Fibroblast of skin of abdomen (primary cell): ENCODE measurements around the gene MEAF6.

ENCODE experiments used
- DNase-seq: peaks from one replicate; pipeline ENCODE4 v3.0.0-alpha.2; 2013

Gene MEAF6

DNA sequence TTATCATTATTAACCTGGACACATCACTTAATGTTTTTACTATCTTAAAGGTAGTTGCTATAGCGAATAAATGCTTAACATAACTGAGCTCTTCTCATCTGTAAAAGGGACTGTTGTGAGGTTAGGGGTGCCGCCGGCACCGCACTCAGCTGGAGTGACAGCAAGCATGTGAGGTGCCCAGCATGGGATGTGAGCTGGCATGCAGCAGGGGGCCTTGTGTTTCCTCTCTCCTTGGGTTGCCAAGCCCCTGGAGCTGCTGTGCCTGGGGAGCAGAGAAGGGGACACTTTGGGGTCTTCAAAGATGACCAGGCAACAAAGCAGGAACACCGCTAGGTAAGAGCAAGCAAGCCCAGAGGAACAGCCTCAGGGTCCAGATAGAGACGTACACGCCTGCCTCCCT lies 42.3 kb downstream of the MEAF6 start:
- DNase-seq = no peak

DNA sequence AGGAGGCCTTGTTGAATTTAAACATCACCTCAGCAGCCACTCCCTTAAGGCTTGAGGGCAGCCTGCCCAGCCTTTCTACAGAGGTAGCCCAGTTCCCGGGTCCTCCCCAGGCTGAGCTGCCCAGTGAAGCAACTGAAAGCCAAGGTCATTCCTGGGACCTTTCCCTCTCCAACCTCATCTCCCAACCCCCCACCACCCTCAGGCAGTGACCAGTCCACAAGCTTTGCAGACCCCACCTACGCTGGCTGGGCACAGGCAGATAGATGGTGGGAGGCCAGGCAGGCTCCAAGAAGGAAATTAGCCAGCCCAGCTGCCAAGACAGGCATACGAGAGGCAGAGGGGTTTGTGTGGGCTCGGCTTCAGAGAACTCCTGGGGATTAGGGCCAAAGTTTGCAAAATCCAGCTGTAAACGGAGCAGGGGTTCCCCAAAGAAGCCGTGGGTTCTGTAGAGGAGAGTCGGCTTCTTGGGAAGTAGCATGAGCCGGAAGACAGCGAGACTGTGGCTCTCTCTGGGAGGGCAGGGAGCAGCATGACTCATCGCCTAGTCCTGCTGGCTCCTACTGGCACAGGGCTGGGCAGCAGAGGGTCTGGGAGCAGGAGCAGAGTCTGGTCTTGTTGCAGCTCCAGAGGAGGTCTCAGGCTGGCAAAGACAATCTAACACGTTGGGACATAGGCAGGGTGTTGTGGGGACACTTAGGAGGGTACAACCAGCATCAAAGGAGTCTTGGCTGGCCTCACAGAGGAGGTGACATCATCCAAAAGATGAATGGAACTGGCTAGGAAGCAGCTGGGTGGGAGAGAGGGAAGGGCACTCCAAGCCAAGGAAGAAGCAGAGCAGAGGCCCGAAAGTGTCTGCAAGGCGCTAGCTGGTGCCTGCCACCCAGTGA lies 43.0 kb downstream of the MEAF6 start:
- peak; percentile 88 for DNase-seq

DNA sequence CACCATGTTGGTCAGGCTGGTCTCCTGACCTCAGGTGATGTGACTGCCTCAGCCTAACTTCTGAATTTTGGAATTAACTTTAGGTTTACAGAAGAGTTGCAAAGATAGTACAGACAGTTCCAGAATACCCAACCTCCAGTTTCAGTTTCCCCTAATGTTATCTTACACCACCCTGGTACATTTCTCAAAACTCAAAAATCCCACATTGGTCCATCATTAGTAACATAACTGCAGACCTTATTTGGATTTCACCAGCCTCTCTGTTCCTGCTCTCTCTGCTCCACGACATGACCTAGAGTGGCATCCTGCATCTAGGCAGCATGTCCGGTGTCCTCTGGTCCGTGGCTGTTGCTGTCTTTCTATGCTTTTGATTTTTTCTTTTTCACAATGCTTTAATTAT lies 45.2 kb downstream of the MEAF6 start:
- no peak for DNase-seq

DNA sequence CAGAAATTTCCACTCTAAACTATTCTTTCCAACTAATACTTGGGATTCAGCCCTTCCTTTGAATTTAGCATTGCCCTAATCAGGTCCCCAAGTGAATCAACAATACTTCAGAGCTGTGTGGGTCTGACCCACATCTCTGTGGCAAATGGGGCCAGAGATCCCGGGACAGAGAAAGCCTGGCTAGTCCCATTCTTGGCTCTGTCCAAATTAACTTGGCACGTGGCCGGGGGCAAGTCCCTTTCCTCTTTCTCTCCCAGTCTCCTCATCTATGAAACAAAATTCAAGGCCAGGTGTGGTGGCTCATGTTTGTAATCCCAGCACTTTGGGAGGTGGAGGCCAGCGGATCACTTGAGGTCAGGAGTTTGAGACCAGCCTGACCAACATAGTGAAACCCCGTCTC lies 46.5 kb downstream of the MEAF6 start:
- no peak for DNase-seq

DNA sequence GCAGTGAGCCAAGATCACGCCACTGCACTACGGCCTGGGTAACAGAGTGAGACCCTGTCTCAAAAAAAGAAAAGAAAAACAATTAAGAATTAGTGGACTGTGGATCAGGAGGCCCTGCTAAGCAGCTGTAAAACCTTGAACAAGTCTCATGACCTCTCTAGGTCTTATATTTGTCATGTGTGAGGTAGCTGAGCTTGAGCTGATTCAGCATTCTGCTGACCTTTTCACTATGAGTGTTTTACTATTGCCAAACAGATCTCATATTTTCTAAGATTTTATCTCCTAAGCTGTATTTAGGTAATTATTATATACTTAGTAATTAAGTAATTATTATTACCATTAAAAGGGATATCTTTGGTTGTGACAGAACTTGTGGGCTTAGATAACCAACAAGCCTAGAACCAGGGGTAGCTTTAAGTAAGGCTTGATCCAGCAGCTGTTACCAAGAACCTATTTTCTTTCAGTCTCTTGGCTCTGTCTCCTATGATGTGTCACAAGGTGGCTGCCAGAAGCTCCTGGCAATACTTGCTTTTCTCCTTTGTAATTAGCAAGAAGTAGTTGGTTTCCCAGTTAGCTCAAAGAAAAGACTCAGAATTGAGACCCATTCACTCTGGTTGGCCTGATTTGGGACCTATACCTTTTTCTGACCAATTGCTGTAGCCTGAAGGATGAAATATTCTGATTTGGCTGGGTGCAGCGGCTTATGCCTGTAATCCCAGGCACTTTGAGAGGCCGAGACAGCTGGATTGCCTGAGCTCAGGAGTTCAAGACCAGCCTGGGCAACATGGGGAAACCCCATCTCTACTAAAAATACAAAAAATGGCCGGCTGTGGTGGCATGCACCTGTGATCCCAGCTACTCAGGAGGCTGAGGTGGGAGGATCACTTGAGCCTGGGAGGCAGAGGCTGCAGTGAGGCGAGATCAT lies 48.7 kb downstream of the MEAF6 start:
- no peak for DNase-seq

DNA sequence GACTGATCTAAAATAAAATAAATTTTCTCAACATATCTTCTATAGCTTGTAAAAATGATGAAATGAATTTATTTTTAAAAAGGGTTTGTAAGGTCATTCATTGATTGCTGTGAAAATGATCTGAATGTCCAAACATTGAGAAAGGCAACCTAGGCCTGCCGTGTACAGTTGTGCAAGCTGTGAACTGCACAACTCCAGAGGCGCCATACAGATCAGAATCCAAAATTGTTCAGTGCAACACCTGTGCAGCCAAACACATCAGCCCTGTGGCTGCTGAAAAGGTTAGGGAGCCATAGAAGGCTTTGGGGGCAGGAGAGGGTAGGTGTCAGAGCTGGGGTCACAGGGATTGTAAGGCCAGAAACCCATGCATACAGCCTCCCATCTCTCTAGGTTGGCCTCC lies 50.1 kb downstream of the MEAF6 start:
- DNase-seq = no peak

DNA sequence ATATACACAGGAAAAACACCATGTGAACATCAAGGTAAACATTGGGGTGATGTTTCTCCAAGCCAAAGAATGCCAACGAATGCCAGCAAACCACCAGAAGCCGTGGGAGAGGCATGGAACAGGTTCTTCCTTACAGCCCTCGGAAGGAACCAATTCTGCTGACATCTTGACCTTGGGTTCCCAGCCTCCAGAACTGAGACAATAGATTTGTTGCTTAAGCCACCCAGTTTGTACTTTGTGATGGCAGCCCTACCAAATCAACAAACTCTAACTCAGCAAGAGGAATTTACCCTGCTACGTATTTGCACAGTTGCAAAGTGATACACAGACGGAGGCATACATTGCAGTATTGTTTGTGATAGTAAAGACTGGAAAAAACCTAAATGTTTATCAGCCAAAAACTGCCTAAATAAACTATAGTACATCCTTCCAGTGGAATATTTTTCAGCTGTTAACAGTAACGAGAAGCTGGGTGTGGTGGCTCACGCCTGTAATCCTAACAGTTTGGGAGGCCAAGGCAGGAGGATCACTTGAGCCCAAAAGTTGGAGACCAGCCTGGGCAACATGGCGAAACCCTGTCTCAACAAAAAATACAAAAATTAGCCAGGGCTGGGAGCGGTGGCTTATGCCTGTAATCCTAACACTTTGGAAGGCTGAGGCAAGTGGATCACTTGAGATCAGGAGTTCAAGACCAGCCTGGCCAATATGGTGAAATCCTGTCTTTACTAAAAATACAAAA lies 52.7 kb downstream of the MEAF6 start:
- DNase-seq = no peak

DNA sequence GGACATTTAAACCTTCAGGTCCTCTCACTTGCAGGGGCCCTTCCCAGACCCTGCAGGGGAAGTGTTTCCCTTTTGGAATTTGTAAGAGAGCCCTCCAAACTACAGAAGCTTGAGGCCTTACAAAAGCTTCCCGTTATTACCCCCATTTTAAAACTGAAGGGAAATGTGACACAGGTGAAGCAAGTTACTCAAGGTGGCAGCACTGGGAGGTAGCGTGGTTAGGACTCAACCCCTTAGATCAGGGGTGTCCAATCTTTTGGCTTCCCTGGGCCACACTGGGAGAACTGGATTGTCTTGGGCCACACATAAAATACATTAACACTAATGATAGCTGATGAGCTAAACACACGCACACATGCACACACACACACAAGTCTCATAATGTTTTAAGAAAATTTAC lies 56.0 kb downstream of the MEAF6 start:
- no peak for DNase-seq

DNA sequence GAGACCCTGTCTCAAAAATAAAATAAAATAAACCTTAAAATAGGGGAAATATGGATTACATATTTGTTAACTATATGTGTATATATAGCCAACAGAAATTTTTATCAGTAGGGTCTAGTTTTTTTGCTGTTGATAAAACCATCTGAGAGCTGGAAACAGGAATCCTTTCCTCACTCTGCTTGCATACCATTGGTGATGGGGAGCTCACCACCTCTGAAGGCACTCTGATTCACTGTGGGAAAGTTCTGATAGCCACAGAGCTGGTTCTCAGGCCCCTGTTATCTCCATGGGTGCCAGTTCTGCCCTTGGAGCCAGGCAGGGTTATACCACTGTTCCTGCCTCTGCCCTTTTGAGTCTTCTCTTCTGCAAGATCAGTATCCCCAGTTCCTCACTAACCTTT lies 58.0 kb downstream of the MEAF6 start:
- no peak for DNase-seq

DNA sequence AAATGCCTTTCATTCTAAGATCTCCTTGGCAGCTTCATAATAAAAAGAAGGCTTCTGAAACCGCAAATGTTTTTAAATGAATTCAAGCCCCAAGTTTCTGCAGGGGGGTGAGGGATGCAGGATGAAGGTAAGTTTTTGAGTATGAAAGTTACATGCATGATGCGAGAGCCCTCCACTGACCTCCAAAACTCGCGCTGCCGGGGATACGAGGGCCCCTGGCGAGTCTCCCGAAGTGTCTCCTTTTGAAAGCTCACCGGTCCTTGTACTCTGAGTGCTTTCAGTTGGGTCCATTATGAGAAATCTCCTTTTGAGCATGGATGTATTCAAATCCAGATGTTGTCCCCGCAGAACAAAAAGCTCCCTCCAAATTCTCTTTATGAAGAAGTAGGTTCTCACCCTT lies 59.0 kb downstream of the MEAF6 start:
- no peak for DNase-seq

DNA sequence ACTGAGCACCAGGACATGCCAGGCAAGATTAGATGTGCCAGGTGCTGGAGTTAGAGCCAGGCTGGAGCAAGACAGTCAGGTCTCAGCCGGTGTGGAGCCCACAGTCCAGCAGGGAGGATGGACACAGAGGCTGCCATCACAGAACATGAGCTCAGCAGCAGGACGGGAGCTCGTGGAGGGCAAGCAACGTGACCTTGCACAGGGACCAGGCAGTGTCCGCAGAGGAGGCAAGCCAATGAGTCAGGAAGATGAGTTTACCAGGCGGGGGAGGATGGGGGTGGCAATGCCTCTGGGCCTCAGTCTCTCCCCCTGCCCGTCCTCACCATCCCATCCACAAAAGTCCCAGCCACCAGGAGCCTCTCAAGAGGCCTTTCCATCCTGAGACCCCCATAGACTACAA lies 60.9 kb downstream of the MEAF6 start:
- DNase-seq = no peak

DNA sequence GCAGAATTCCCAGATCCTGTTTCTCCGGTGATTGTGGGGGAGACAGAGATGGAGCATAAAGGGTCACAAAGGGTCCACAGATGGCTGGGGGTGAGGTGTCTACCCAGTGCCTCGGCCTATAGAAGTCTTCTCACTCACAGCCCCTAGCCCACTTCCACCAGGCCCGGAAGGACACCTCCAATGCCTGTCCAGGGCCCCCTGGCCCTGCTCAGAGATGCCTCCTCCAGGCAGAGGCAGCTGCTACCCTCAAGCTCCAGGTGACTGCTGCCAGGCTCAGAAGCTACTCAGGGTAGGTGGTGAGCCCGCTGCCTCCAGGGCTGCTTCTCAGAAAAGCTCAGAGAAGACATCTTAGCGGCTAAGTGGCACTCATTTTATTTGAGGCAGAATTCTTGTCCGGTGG lies 62.1 kb downstream of the MEAF6 start:
- no peak for DNase-seq

DNA sequence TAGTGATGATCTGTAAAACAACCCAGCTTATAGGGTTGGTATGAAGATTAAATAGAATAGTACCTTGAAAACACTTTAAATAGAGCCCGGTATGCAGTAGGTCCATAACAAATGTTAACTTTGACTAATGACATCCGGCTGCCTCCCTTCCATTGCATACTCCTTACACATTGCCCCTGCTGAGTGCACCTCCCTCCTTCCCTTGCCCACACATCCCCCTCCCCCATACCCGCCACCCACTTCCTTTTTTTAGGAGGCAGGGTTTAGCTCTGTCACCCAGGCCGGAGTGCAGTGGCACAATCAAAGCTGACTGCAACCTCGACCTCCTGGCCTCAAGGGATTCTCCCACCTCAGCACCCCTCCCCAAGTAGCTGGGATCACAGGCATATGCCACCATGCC lies 64.6 kb downstream of the MEAF6 start:
- no peak for DNase-seq

DNA sequence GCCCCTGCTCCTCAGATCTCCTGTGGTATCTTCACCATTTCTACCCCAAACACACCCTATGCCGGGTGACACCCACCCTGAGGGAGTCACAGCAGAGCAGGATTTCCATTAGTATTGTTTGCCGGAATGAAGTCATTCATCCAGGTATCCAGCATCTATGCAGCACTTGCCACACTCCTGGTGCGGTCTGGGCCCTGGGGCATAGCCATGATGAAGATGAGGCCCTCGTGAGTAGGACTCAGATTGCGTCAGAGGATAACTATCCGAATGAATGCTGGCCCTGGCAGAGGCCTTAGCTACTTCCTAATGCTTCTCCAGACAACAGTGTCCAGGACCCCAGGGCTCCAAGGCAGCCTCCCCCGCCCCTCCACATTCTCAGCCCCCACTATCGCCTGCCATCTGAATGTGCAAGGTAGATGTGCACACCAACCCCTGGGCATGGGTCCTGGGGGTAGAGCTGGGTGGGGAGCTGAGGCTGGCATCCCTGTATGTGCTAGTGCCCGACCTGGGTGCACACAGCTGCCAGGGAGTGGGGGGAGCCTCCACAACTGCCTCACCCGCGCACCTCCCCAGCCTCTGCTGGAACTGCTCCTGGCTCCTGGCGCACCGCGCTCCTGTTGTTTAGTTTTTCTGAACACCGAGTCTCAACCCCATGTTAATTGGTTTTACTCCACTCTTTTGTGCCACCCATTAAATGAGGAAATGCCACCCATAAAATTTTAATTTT lies 65.7 kb downstream of the MEAF6 start:
- peak; percentile 9 for DNase-seq

DNA sequence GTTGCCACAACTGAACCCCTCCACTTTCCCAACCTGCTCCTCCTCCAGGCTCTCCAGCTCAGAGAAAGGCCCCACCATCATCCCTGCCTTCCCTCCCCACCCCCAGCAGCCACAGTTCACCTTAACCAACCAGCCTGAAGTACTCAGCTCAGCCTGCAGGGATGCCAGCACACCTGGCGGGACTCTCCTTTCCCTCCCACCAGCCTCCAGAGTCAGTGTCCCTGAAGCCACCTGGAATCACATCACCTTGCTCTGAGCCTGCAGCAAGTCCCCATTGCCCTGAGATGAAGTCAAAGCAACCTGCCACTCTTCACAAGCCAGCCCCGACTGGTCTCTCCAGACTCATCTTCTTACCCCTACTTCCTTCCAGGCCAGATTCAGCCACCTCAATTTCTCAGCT lies 66.4 kb downstream of the MEAF6 start:
- DNase-seq = no peak

DNA sequence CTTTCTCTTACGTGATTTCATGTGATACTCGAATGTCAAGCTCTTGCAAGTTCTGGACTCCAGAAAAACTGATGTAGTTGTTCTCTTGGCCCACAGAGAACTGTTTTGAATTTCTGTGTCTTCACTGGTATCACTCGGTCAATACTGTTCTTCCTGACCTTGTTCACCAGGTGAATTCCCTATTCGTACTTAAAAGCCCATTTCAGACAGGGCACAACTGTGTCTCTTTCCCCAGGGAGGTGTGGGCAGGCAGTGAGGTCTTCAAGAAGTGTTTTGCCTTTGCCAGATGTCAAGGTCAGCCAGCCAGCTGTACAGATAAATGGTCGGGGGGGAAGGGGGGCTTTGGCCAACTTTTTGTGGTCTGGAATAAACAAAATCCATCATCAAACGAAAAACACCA lies 67.7 kb downstream of the MEAF6 start:
- no peak for DNase-seq

DNA sequence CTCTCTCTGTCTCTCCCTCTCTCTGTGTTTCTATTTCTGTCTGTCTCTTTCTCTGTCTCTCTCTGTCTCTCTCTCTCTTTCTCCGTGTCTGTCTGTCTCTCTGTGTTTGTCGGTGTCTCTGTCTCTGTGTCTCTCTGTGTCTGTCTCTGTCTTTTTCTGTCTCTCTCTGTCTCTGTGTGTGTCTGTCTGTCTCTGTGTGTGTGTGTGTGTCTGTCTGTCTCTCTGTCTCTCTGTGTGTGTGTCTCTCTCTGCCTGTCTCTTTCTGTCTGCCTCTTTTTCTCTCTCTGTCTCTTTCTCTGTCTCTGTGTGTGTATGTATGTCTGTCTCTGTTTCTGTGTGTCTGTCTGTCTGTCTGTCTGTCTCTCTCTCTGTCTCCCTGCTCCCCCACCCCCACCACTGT lies 71.9 kb downstream of the MEAF6 start:
- DNase-seq = no peak
